ENCODE measurements around the gene FMOD. TPM values are rescaled to one million over a fixed set of nuclear protein-coding genes. Genes with fewer than 3 reads are reported as not detected.

The FMOD gene
- total and polyA plus RNA-seq, 4 donors = 21.8 to 140 (median 81.7) TPM

- Histone ChIP-seq H3K4me1 (ENCODE audit: control insufficient read depth, insufficient read depth, low read length) (peaks cover 36% of the 10 kb centered on the region), H3K4me3 (ENCODE audit: low read depth, low read length) (no peak overlapping the region), H3K9me3 (ENCODE audit: control insufficient read depth, insufficient read depth, low read length) (no peaks in the 10 kb centered on the region), H3K27me3 (ENCODE audit: control insufficient read depth, insufficient read depth, low read length) (no peaks in the 10 kb centered on the region), H3K27ac (ENCODE audit: low read depth, low read length) (no peak overlapping the region), H3K36me3 (ENCODE audit: control insufficient read depth, insufficient read depth, low read length) (no peaks in the 10 kb centered on the region)
- no peak for DNase-seq (ENCODE audit: low read depth in 4 of 6, low spot score in 6 of 6)
- WGBS (ENCODE audit: insufficient coverage) = 57% methylated on average over 13 of the region's 13 CpGs
Observed at GRCh38 chr1:203364094-203364801, 13.3 kb upstream of the FMOD start.

- Histone ChIP-seq H3K27ac (ENCODE audit: low read depth, low read length) (no peak overlapping the region), H3K4me3 (ENCODE audit: low read depth, low read length) (no peak overlapping the region), H3K36me3 (ENCODE audit: control insufficient read depth, insufficient read depth, low read length) (no peaks in the 10 kb centered on the region), H3K4me1 (ENCODE audit: control insufficient read depth, insufficient read depth, low read length) (peaks cover 36% of the 10 kb centered on the region), H3K9me3 (ENCODE audit: control insufficient read depth, insufficient read depth, low read length) (no peaks in the 10 kb centered on the region), H3K27me3 (ENCODE audit: control insufficient read depth, insufficient read depth, low read length) (no peaks in the 10 kb centered on the region)
- peak in 2 of 6 donors; percentile 86 to 93 for DNase-seq (ENCODE audit: low read depth in 4 of 6, low spot score in 6 of 6)
Observed at GRCh38 chr1:203362720-203363025, 11.8 kb upstream of the FMOD start.

DNA sequence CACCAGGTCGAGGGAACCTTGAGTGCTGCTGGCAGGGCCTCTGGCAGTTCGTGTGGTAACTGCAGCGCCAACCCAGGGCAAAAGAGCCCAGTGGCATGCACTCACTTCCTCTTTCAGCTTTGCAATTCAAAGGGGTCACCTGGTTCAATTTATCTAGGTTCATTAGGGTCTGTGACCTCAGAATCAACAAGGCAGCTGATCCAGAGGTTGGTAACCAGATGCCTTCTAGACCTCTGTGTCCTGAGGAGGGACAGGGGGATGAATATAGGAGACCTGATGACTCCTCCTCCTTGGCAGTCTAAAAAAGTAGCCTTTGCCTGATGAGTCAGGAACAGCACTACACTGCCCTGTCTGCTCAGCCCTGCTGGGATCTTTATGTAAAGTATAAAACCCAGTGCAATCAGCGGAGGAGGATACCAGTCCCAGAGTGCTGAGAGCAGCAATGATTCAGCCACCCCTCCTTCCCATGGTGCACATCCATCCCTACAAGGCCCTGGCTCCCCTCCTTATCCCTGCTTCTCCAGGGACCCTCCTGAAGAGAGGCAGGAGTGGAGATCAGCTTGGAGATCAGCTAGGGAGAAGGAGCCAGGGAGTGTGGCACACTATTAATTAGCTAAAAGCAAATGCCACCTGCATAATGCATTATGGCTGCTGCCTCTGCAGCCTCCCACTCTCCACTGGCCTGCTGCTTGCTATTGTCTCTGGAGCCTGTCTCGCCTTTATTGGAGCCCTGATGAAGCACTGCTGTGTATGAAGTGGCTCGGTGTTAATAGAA is 11.2 kb upstream of the FMOD start:
- H3K4me3 ChIP-seq (ENCODE audit: low read depth, low read length) = no peak overlapping the region
- H3K36me3 ChIP-seq (ENCODE audit: control insufficient read depth, insufficient read depth, low read length) = no peaks in the 10 kb centered on the region
- no peaks in the 10 kb centered on the region for H3K9me3 ChIP-seq (ENCODE audit: control insufficient read depth, insufficient read depth, low read length)
- no peak overlapping the region for H3K27ac ChIP-seq (ENCODE audit: low read depth, low read length)
- DNase-seq (ENCODE audit: low read depth in 4 of 6, low spot score in 6 of 6) = no peak
- H3K4me1 ChIP-seq (ENCODE audit: control insufficient read depth, insufficient read depth, low read length) = peaks cover 33% of the 10 kb centered on the region
- 80% methylated on average over 3 of the region's 6 CpGs for WGBS (ENCODE audit: insufficient coverage)
- H3K27me3 ChIP-seq (ENCODE audit: control insufficient read depth, insufficient read depth, low read length) = no peaks in the 10 kb centered on the region

- 47% methylated on average over 10 of the region's 10 CpGs for WGBS (ENCODE audit: insufficient coverage)
- Histone ChIP-seq H3K4me1 (ENCODE audit: control insufficient read depth, insufficient read depth, low read length) (peaks cover 27% of the 10 kb centered on the region), H3K27me3 (ENCODE audit: control insufficient read depth, insufficient read depth, low read length) (no peaks in the 10 kb centered on the region), H3K27ac (ENCODE audit: low read depth, low read length) (no peak overlapping the region), H3K36me3 (ENCODE audit: control insufficient read depth, insufficient read depth, low read length) (no peaks in the 10 kb centered on the region), H3K9me3 (ENCODE audit: control insufficient read depth, insufficient read depth, low read length) (no peaks in the 10 kb centered on the region), H3K4me3 (ENCODE audit: low read depth, low read length) (no peak overlapping the region)
- DNase-seq (ENCODE audit: low read depth in 4 of 6, low spot score in 6 of 6) = peak in 2 of 6 donors; percentile 80
Observed at GRCh38 chr1:203360547-203361185, 9.7 kb upstream of the FMOD start.

- no peaks in the 10 kb centered on the region for H3K36me3 ChIP-seq (ENCODE audit: control insufficient read depth, insufficient read depth, low read length)
- no peak overlapping the region for H3K27ac ChIP-seq (ENCODE audit: low read depth, low read length)
- no peaks in the 10 kb centered on the region for H3K27me3 ChIP-seq (ENCODE audit: control insufficient read depth, insufficient read depth, low read length)
- H3K4me1 ChIP-seq (ENCODE audit: control insufficient read depth, insufficient read depth, low read length) = peaks cover 22% of the 10 kb centered on the region
- no peak overlapping the region for H3K4me3 ChIP-seq (ENCODE audit: low read depth, low read length)
- no peaks in the 10 kb centered on the region for H3K9me3 ChIP-seq (ENCODE audit: control insufficient read depth, insufficient read depth, low read length)
- DNase-seq (ENCODE audit: low read depth in 4 of 6, low spot score in 6 of 6) = peak in 1 of 6 donors; percentile 53
Observed at GRCh38 chr1:203359010-203359571, 8.2 kb upstream of the FMOD start.

DNA sequence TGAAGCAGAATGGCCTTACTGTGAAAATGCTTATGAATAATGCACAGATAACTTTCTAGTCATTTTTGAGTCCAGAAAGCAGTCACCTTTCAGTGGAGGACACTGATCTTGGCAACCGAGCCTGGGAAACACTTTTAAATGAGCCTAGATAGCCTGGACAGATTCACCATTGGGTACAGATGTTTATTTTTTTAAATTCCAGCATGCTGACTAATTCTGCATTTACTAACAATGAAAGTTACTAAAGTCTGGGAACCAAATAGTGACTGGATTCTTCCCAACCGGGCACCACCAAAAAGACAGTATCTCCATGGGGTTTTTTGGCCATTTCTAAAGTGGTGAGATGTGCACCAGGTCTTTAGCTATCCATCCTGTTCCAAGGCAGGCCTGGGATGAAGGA is 3.3 kb upstream of the FMOD start:
- H3K36me3 ChIP-seq (ENCODE audit: control insufficient read depth, insufficient read depth, low read length) = no peaks in the 10 kb centered on the region
- 0% methylated on average over 1 of the region's 2 CpGs for WGBS (ENCODE audit: insufficient coverage)
- no peak overlapping the region for H3K4me3 ChIP-seq (ENCODE audit: low read depth, low read length)
- H3K9me3 ChIP-seq (ENCODE audit: control insufficient read depth, insufficient read depth, low read length) = no peaks in the 10 kb centered on the region
- no peak overlapping the region for H3K27ac ChIP-seq (ENCODE audit: low read depth, low read length)
- no peaks in the 10 kb centered on the region for H3K27me3 ChIP-seq (ENCODE audit: control insufficient read depth, insufficient read depth, low read length)
- no peak for DNase-seq (ENCODE audit: low read depth in 4 of 6, low spot score in 6 of 6)
- peaks cover 13% of the 10 kb centered on the region for H3K4me1 ChIP-seq (ENCODE audit: control insufficient read depth, insufficient read depth, low read length)

DNA sequence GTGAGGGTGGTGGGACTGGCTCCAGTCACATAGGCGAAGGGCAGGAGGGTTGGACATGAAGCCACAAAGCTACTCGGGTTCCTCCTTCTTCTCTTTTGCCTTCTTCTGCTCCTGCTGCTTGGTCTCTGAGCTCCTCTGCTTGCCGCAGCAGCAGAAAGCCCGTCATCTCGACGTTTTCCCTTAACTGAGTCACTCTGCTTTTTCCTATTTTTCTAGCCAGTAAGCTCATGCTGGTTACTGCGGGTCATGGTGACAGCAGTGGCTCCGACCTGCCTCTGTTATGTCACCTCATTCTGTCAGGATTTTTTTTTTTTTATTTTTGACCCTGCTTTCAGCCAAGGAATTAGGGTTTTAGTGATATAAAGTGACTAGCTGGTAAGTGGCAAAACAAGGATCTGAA is 2.6 kb upstream of the FMOD start:
- no peaks in the 10 kb centered on the region for H3K27me3 ChIP-seq (ENCODE audit: control insufficient read depth, insufficient read depth, low read length)
- WGBS (ENCODE audit: insufficient coverage) = 95% methylated on average over 7 of the region's 8 CpGs
- no peaks in the 10 kb centered on the region for H3K9me3 ChIP-seq (ENCODE audit: control insufficient read depth, insufficient read depth, low read length)
- H3K4me1 ChIP-seq (ENCODE audit: control insufficient read depth, insufficient read depth, low read length) = peaks cover 13% of the 10 kb centered on the region
- no peak for DNase-seq (ENCODE audit: low read depth in 4 of 6, low spot score in 6 of 6)
- no peak overlapping the region for H3K4me3 ChIP-seq (ENCODE audit: low read depth, low read length)
- H3K27ac ChIP-seq (ENCODE audit: low read depth, low read length) = no peak overlapping the region
- H3K36me3 ChIP-seq (ENCODE audit: control insufficient read depth, insufficient read depth, low read length) = no peaks in the 10 kb centered on the region

GRCh38 chr1:203349773-203350524 is 973 bp downstream of the FMOD start:
- DNase-seq (ENCODE audit: low read depth in 4 of 6, low spot score in 6 of 6) = peak in 1 of 6 donors; percentile 48
- H3K4me3 ChIP-seq (ENCODE audit: low read depth, low read length) = peak overlapping the region; percentile 30
- peaks cover 13% of the 10 kb centered on the region for H3K4me1 ChIP-seq (ENCODE audit: control insufficient read depth, insufficient read depth, low read length)
- no peaks in the 10 kb centered on the region for H3K36me3 ChIP-seq (ENCODE audit: control insufficient read depth, insufficient read depth, low read length)
- no peaks in the 10 kb centered on the region for H3K9me3 ChIP-seq (ENCODE audit: control insufficient read depth, insufficient read depth, low read length)
- WGBS (ENCODE audit: insufficient coverage) = 84% methylated on average over 3 of the region's 4 CpGs
- H3K27me3 ChIP-seq (ENCODE audit: control insufficient read depth, insufficient read depth, low read length) = peaks cover 2% of the 10 kb centered on the region
- H3K27ac ChIP-seq (ENCODE audit: low read depth, low read length) = peak overlapping the region; percentile 91

DNA sequence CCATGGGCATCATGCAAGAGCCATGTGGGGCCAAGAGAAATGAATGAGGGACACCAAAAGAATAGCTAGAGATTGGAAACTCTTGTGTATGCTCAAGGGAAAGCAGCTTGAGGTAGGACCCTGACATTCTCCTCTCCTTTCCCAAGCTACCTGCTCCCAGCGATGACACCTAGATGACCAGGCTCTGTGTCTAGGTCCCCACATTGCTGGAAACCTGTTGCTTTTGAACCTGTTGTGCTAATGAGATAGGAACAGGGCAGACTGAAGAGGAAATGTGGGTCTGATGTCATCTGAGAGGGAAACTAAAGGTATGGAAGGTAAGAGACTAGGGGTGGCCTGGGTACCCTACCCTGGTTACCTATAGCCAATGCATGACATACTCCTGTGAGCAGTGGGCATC is 1.8 kb downstream of the FMOD start:
- Histone ChIP-seq H3K27ac (ENCODE audit: low read depth, low read length) (no peak overlapping the region), H3K4me3 (ENCODE audit: low read depth, low read length) (no peak overlapping the region)

More for the DNA sequence above, 1.8 kb downstream of the FMOD start:
- Histone ChIP-seq H3K27me3 (ENCODE audit: control insufficient read depth, insufficient read depth, low read length) (peaks cover 2% of the 10 kb centered on the region), H3K4me1 (ENCODE audit: control insufficient read depth, insufficient read depth, low read length) (peaks cover 13% of the 10 kb centered on the region), H3K36me3 (ENCODE audit: control insufficient read depth, insufficient read depth, low read length) (no peaks in the 10 kb centered on the region), H3K9me3 (ENCODE audit: control insufficient read depth, insufficient read depth, low read length) (no peaks in the 10 kb centered on the region)
- no peak for DNase-seq (ENCODE audit: low read depth in 4 of 6, low spot score in 6 of 6)
- WGBS (ENCODE audit: insufficient coverage) = no CpG with 5 or more reads among the region's 1 CpG
